ENCODE data around the gene SH3RF3.
"Not testable (repeated sequence)": the region's sequence is repeated elsewhere in the genome, so short reads cannot be mapped to it uniquely, and the experiment has no call there.

Gene SH3RF3

GRCh38 chr2:109217362-109218086, 88.5 kb downstream of the SH3RF3 start:
- H3K4me3 ChIP-seq (ENCODE audit: low read depth, low read length) = no peak overlapping the region
- TF ChIP-seq, protein P1, sequence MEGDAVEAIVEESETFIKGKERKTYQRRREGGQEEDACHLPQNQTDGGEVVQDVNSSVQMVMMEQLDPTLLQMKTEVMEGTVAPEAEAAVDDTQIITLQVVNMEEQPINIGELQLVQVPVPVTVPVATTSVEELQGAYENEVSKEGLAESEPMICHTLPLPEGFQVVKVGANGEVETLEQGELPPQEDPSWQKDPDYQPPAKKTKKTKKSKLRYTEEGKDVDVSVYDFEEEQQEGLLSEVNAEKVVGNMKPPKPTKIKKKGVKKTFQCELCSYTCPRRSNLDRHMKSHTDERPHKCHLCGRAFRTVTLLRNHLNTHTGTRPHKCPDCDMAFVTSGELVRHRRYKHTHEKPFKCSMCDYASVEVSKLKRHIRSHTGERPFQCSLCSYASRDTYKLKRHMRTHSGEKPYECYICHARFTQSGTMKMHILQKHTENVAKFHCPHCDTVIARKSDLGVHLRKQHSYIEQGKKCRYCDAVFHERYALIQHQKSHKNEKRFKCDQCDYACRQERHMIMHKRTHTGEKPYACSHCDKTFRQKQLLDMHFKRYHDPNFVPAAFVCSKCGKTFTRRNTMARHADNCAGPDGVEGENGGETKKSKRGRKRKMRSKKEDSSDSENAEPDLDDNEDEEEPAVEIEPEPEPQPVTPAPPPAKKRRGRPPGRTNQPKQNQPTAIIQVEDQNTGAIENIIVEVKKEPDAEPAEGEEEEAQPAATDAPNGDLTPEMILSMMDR (IDR thresholded peaks at IDR 0.05; ENCODE audit: borderline replicate concordance, insufficient read depth, low read depth, low read length) = no peak

DNA sequence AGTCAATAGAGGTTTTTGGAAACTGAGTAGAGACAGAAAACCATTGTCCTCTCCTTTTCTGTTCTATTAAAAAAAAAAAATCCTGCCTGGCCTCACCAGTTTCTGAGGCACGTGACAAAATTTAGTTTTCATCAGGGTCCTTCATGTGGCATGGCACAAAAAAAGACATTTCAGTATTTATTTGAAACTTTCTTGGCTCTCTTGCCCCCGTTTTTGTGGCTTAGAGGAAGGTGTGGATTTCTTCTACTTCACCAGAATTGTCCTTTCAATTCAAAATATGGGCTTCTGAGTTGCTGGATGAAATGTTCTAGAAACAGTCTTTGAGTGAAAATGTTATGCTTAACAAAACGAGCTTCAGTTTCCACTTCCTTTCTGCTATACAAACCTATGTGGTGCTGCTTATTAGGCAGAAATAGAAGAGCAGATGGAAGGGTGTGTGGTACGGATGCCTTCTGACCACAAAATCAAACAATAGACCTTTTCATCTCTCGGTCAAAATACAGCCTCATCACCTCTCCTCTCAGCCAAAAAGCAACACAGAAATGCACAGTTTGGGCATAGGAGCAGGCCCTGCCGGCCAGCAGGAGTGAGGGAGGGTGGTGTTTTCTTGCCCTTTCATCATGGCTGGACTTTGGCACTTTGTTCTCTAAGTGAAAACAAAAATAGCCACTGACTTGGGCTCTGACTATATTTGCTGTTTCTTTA, 89.2 kb downstream of the SH3RF3 start:
- no peak overlapping the region for H3K4me3 ChIP-seq (ENCODE audit: low read depth, low read length)

GRCh38 chr2:109218792-109219126, 89.8 kb downstream of the SH3RF3 start:
- TF ChIP-seq, protein P1 (IDR thresholded peaks at IDR 0.05; ENCODE audit: borderline replicate concordance, insufficient read depth, low read depth, low read length) = no peak
- H3K4me3 ChIP-seq (ENCODE audit: low read depth, low read length) = no peak overlapping the region

More for the DNA sequence above, 89.2 kb downstream of the SH3RF3 start:
- TF ChIP-seq, protein P1 (IDR thresholded peaks at IDR 0.05; ENCODE audit: borderline replicate concordance, insufficient read depth, low read depth, low read length) = no peak

GRCh38 chr2:109220860-109221259, 91.9 kb downstream of the SH3RF3 start:
- TF ChIP-seq, protein P1 (IDR thresholded peaks at IDR 0.05; ENCODE audit: borderline replicate concordance, insufficient read depth, low read depth, low read length) = no peak
- H3K4me3 ChIP-seq (ENCODE audit: low read depth, low read length) = no peak overlapping the region

DNA sequence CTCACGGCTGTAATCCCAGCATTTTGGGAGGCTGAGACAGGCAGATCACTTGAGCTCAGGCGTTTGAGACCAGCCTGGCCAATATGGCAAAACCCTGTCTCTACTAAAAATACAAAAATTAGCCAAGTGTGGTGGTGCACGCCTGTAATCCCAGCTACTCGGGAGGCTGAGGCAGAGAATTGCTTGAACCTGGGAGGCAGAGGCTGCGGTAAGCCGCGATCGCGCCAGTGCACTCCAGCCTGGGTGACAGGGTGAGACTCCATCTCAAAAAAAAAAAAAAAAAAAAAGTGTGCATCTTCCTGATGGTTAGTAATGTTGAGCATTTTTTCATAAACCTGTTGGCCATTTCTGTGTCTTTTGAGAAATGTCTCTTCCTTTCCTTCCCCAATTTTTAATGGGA, 92.3 kb downstream of the SH3RF3 start:
- H3K4me3 ChIP-seq (ENCODE audit: low read depth, low read length) = not testable (repeated sequence)

- TF ChIP-seq, protein P1 (IDR thresholded peaks at IDR 0.05; ENCODE audit: borderline replicate concordance, insufficient read depth, low read depth, low read length) = no peak
- H3K4me3 ChIP-seq (ENCODE audit: low read depth, low read length) = no peak overlapping the region
These were observed 93.4 kb downstream of the SH3RF3 start for GRCh38 chr2:109222422-109222821.

- no peak overlapping the region for H3K4me3 ChIP-seq (ENCODE audit: low read depth, low read length)
- TF ChIP-seq, protein P1 (IDR thresholded peaks at IDR 0.05; ENCODE audit: borderline replicate concordance, insufficient read depth, low read depth, low read length) = no peak
These were observed 93.9 kb downstream of the SH3RF3 start for GRCh38 chr2:109222825-109223471.
